HG03196 (cell line): ENCODE data around the gene COMMD7.
"Not testable (repeated sequence)": the region's sequence is repeated elsewhere in the genome, so short reads cannot be mapped to it uniquely, and the experiment has no call there.

Experiments used
- ATAC-seq: cut with Tn5 transposase; IDR thresholded peaks from one replicate; pipeline ENCODE4 v1.9.1; 2021; ENCODE audit not compliant: unreplicated experiment

Gene COMMD7

DNA sequence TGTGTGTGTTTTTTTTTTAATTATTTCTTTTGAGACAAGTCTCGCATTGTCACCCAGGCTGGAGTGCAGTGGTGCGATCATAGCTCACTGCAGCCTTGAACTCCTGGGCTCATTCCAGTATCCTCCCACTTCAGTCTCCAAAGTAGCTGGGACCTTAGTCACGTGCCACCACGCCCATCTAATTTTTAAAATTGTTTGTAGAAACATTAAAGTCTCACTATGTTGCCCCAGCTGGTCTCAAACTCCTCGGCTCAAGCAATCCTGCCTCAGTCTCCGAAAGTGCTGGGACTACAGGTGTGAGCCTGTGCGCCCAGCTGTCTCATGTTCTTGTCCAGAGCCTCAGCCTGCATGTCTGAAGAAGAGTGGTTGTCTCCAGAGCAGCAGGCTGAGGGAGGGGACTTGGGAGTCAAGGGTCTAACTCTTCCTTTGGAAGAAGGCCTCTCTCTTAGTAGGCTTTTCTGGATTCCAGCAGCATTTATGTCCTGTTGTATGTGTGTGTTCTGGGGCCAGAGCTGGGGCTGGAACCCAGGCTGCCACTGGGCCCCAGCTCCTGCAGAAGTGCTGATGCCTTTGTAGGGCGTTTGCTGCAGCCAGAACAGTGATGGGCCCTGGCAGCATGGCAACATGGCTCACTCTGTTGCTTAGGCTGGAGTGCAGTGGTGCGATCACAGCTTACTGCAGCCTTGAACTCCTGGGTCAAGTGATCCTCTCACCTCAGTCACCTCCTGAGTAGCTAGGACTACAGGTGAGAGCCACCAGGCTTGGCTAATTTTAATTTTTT is 24.3 kb upstream of the COMMD7 start:
- no peak for ATAC-seq

DNA sequence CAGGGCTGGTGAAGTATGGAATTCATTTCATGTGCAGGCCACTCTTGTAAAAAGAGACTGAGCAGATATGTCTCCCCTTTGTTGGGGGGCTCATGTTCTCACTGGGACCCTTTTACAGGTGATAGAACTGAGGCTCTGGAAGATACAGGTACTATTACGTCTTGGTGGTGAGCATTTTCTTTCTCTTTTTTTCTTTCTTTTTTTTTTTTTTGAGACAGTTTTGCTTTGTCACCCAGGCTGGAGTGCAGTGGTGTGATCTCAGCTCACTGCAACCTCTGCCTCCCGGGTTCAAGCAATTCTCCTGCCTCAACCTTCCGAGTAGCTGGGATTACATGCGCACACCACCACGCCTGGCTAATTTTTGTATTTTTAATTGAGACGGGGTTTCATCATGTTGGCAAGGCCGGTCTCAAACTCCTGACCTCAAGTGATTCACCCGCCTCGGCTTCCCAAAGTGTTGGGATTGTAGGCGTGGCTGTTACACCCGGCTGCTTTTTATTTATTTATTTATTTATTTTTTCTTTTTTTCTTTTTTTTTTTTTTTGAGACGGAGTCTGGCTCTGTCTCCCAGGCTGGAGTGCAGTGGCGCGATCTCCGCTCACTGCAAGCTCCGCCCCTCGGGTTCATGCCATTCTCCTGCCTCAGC is 22.1 kb upstream of the COMMD7 start:
- ATAC-seq = not testable (repeated sequence)

DNA sequence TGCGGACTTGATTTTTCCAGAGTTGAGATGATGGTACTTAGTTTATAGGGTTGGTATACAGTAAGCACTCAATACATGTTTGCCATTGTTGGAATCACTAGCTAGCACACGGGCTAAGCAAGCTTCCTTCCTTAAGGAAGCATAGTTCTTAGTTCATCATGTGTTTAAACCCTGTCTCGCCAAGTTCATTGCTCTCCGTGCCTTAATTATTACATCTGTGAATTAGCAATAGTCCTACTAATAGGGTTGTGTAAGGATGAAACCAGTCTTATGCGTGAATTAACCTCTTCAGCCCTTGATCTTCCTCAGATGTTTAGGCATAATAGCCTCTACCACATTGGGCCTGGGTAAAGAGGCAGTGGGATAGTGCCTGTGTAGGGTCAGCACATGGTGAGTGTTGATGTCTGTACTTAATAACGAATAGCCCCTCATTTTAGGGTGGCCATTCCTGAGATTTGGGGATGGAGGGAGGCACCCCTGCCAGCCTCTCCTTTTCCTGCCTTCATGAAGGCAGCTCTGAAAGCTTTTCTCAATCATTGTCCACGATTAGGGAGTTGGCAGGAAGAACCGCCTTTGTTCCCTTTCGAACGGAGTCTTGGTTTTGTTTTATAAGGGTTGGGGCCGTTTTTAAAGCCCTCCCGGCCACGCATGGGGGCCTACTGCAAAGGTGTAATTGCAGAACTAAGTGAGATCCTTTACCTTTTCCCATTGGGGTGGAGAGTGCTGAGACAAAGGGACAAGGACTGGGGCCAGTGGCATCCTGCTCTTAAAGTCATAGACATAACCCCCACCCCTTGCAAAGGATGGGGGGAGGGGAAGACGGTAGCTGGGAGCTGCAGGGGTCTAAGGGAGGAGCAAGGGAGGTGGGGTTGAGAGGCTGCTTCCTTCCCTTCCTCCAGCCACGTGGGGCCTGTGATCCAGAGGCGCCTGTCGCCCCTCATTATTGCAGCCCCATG is 21.0 kb upstream of the COMMD7 start:
- no peak for ATAC-seq

DNA sequence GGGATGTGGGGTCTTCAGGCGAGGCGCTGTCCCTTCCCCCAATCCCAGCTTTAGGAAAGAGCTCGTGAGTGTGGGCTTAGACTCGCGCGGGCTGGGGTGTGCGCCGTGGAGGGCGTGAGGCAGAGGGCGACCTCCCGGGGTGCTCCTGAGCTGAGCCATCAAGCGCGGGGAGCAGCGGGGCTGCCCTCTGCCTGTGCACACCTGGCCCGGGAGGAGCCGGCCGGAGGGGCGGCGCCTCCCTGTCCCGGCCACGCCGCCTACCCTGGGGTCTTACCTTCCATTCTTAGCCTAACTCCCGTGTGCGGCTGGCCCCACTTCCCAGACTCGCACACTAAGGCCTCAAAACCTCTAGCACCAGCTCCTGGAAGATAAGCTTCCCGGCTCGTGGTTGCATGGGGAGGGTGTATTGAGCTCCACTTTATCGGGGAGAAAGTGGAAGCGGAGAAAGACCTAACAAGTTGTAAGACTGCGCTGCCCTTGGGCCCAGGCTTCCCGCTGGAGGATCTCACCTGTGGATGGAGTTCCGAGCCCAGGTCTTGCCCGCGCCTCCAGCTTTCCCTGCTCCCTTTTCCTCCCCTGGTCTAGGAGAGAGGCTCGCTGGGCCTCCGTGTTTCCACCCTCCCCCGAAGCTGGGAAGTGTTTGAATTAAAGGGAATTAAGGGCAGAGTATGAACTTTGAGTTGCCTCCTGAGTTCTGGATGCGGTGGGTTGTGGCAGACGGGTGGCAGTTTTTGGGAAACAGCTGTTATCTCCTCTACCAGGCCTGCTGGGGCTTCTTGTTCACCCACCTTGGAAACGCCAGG is 20.1 kb upstream of the COMMD7 start:
- no peak for ATAC-seq

DNA sequence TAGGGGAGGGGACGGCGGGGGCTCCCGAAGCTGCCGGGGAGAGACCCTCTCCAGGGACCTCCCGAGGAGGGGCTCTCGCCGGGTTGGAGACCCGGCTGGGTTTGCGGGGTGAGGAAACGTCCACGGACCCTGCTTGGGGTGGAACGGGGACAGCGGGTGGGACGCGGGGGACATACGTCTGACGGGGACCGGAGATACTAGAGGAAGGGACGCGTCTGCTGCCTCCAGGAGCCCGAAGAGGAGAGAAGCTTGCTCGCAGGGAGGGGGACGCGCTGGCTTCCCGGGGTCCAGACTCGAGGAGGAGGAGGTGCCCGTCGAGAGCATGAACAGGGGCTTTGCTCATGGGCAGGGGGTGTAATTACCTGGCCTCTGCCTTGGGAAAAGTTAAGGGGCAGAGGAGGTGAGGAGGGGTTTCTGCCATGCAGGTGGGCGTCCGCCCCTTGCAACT is 19.5 kb upstream of the COMMD7 start:
- ATAC-seq = peak; percentile 23

DNA sequence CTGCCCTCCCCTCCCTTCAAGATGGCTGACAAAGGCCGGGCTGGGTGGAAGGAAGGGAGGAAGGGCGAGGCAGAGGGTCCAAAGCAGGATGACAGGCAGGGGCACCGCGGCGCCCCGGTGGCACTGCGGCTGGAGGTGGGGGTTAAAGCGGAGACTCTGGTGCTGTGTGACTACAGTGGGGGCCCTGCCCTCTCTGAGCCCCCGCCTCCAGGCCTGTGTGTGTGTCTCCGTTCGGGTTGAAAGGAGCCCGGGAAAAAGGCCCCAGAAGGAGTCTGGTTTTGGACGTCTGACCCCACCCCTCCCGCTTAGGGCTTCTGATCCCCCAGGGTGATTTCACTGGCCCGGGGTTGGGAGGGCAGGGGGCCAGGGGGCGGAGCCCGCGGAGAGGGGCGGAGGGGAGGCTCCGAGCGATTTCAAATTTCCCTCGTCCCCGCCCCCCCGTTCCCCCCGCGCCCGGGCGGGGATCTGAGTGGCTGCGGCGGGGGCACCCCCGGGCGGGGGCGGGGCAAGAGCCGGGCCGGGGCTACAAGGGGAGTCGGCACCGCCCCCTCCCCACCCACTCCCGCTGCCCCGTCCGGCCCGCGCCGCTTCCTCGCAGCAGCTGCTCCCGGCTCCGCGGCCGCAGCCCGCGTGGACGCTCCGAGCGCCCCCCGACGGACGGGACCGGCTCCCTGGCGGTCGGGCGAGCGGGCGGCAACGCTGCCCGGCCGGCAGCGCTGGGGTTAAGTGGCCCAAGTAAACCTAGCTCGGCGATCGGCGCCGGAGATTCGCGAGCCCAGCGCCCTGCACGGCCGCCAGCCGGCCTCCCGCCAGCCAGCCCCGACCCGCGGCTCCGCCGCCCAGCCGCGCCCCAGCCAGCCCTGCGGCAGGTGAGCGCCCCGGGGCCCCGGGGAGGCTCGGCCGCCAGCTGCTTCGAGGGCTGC is 18.8 kb upstream of the COMMD7 start, which contains the start of gene DNMT3B:
DNMT3B (plus strand) TSS at position 555 of the 923 bp plus-strand sequence. CDS start 17,939 bp downstream, outside the sequence.
- ATAC-seq = peak; percentile 53

DNA sequence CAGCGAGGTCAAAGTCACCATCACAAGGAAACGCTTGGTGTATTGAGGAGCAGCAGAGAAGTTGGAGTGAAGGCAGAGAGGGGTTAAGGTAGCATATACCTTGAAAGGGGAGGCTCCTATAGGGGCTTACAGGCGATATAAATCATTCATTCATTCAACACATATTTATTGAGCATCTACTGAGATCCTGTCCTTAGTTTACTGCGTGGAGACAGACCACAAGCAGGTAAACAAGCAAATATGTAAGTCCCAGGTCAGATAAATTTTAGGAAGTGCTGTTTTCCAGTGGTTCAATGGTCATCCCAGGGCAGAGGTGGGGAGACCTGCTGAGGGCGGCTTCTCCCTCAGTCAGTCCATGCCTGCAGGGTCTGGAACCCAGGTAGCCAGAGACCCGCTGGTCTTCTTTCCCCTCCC is 18.2 kb upstream of the COMMD7 start:
- no peak for ATAC-seq

DNA sequence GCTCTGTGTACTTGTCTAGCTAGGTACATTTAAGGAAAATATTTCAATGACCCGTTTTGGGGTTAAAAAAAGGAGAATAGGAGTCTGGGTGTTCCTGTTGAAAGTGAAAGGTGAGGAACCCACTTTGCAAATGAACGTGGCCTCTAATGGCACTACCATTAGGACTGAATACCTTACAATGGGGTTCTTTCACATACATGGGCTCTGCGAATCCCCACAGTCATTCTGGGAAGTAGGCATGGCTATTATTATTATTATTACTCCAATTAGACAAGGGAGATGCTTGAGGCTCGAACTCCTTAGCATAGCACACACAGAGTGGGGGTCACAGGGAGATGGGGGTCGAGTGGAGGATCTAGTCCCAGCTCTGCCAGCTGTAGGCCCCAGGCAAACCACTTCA is 12.9 kb upstream of the COMMD7 start:
- no peak for ATAC-seq

DNA sequence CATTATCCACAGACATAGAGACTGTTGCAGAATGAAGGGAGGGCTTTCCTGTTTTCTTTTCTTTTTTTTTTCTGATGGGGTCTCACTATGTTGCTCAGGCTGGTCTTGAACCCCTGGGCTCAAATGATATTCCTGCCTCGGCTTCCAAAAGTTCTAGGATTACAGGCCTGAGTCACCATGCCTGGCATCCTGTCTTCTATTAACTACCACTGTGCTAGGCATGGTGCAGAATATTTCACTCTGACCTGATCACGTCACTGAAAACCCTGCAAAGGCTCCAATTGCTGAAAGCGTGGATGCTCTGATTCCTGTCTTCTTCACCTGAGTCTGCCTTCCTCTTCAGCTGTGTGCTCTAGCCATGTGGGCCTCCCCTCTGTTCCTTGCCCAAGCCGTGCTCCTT is 10.5 kb upstream of the COMMD7 start:
- ATAC-seq = no peak

DNA sequence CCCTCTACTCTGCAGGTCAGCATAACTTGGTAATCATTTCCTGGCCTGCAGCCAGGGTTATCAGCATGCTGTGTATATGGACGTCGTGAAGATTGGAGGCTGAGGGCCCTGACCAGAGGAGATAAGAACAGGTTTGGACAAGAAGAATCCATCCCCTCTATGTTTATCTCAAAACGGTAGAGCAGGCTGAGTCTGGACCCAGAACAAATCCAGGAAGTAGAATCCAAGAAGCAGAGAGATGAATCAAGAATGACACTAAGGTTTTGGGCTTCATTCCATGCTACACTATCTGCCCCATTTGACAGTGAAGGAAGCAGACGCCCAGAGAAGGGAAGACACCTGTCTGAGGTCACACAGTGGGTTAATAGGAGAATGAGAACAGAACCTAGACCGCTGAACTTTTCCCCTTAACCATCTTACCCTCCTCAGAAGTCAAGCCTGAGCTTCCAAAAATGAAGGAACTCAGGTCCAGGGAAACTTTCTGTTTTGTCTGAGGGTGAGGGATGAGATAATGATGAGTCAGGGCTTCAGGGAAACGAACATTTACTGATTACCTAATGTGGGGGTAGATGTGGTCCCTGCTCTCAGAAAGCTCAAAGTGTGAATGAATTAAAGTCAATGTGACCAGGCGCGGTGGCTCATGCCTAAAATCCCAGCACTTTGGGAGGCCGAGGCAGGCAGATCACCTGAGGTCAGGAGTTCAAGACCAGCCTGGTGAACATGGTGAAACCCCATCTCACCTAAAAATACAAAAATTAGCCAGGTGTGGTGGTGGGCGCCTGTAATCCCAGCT is 9.4 kb upstream of the COMMD7 start:
- ATAC-seq = no peak

DNA sequence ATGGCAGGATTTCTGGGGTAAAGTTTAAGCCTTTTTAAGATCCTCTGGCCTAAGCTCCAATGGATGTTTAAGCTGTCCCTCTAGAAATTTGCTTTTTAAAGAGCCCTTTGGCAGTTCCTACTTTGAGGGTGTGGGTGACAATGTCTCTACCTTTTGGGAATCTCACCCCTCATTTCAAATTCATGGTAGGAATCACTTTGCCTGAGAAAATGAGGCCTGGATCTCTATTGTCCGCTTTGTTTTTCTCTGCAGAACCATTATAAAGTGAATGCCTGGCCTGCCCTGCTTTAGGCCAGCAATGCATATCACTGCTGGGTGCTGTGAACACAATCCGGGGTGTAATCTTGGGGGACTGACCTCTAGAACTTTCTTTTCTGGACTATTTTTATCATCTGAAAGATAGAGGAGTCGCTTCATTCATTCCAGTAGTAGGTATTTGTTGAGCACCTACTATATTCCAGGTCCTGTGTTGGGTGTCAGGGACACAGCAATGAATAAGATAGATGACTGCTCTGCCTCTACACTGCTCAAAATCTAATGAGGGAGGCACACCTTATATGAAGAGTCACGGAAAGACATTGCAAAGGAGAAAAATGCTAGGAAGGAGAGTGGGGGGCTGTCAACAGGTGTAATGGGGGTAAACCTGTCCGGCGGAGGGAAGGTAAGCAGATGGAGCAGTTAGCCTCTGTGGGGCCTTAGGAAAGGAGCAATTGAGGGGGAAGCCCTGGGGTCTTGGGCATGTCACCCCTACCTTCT is 8.6 kb upstream of the COMMD7 start:
- no peak for ATAC-seq

DNA sequence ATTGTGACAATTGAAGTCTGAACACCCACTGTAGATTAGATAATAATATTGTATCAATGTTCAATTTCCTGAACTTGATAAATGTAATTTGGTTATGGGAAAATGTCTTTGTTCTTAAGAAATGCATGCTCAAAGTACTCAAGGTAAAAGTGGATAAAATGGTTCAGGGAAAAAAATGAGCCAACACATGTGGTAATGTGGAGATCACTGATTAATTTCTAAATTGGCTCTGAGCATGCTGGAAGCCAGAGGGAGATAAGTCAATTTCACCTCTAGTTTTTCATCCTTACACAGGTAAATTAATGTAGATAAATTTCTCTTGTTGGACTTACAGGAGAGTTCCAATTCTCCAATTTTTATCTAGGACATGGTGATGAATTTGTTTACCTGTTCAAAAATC is 8.0 kb upstream of the COMMD7 start:
- no peak for ATAC-seq

DNA sequence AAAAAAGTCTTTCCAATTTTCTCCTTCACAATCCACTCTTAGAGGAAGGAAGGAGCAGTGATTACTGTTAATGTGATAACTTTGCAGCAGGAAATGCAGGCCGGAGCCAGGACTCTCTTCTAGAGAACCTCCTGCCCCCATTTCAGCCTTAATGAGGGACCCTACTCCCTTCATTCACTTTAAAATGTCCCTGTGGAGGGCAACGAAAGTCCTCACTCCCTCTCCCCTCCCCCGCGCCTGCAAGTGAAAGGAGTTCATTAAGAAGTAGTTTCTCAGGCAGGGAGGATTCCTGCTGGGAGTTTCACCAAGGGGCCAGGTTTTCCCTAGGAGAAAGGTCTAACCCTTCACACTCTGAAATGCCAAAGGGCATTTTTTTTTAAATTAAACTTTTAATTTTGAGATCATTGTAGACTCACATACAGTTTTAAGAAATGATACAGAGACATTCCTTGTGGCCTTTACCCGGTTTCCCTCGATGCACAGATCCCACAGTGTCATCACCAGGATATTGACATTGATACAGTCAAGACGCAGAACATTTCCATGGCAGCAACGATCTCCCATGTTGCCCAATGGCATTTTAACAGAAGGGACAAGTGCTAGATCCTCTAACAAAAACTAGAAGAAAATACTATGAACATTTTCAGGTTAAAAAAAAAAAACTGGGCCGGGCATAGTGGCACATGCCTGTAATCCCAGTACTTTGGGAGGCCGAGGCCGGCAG is 6.8 kb upstream of the COMMD7 start:
- ATAC-seq = no peak

DNA sequence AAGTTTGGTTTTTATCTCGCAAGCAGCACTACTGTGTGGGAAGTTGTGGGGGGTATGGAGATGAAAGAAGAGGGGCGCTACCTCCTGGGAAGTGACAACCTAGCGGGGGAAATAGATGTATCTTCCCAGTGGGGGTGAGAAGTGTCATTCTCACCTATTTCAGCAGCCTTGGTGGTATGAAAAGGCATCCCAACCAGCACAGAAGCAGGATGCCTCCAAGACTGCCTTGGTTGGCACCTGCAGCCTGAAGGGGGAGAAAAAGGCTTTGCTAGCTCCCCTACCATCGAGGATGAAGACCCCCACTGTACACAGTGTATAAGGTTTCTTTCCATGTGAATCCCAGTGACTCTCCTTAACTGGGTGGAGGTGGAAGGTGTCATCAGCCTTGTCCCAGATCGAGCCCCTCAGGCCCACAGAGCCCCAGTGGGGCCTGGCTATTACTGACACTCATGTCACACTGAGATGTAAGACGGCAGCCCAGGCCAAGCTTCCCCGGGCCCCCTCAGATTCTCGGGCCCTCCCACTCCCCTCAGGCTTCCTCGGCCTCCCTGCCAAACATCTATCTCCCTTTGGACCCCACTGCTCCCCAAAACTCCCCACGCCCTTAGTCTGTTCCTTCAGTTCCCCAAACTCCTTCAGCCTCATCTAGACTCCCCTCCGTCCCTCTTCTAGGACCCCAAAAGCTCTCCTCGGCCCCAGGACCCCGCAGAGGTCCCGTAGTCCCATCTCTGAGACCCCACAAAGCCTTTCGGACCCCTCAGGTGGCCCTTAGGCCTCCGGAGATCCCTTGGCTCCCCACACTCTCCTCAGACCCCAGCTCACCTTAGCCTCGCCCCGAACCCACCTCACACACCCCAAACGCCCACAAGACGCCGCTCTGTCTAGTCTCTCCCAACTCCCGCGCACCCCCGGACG is 688 bp downstream of the COMMD7 start:
- ATAC-seq = no peak

DNA sequence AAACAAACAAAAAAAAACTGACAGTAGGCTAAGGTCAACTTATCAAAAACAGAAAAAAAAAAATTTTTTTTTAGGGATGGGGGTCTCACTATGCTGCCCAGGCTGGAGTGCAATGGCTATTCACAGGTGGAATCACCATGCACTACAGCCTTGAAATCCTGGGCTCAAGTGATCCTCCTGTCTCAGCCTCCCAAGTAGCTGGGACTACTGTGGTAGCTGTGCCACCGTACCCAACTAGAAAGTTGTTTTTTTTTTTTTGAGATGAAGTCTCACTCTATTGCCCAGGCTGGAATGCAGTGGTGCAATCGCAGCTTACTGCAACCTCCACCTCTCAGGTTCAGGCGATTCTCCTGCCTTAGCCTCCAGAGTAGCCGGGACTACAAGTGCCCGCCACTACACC is 2.1 kb downstream of the COMMD7 start:
- no peak for ATAC-seq
